Hair follicle dermal papilla cell (primary cell): ENCODE results near the gene RTL5. TPM values are rescaled to one million over a fixed set of nuclear protein-coding genes. Genes with fewer than 3 reads are reported as not detected.

Experiments used
- total RNA-seq: library from RNA; depleted of rRNA; stranded (reverse); fragments of >200 nt; gene quantifications from 2 replicates; pipeline ENCODE4 v1.2.3, GENCODE V29; 2012

Gene RTL5
- 2.9 TPM in 2 replicates for total RNA-seq

GRCh38 chrX:72131317-72132294 is at the start of gene RTL5:
RTL5 (minus strand) TSS chrX:72131915.

Other genes with a start within 250 kb of the RTL5 start
- 23.8 and 25.6 TPM in 2 replicates for gene NHSL2, start 221.1 kb downstream of the RTL5 start, total RNA-seq
- gene PIN4, start 49.8 kb upstream of the RTL5 start, total RNA-seq = 4.4 and 4.5 TPM in 2 replicates
- 0.24 and 0.32 TPM in 2 replicates for gene ERCC6L, start 107.1 kb upstream of the RTL5 start, total RNA-seq
- gene RPS4X, start 145.3 kb upstream of the RTL5 start, total RNA-seq = 735 and 849 TPM in 2 replicates
- gene CITED1, start 174.0 kb upstream of the RTL5 start, total RNA-seq = 0.97 TPM in 1 of 2 replicates, not detected in the other